ENCODE results near the gene CORO2B.

The CORO2B gene

GRCh38 chr15:68653031-68653635 lies 74.3 kb downstream of the CORO2B start:
- no peak for DNase-seq

GRCh38 chr15:68653801-68654200 lies 75.0 kb downstream of the CORO2B start:
- DNase-seq: no peak

- DNase-seq: no peak
These were observed 76.2 kb downstream of the CORO2B start for GRCh38 chr15:68654786-68655560.

- no peak for DNase-seq
These were observed 77.1 kb downstream of the CORO2B start for GRCh38 chr15:68655686-68656437.

- DNase-seq: no peak
These were observed 77.6 kb downstream of the CORO2B start for GRCh38 chr15:68656438-68656739.

- DNase-seq: no peak
These were observed 79.4 kb downstream of the CORO2B start for GRCh38 chr15:68658151-68658550.

- DNase-seq: no peak
These were observed 80.0 kb downstream of the CORO2B start for GRCh38 chr15:68658641-68659358.

- no peak for DNase-seq
These were observed 84.7 kb downstream of the CORO2B start for GRCh38 chr15:68663526-68663925.

GRCh38 chr15:68666120-68666811 lies 87.5 kb downstream of the CORO2B start:
- no peak for DNase-seq

- no peak for DNase-seq
These were observed 88.1 kb downstream of the CORO2B start for GRCh38 chr15:68666812-68667450.

GRCh38 chr15:68667800-68668625 lies 89.2 kb downstream of the CORO2B start:
- DNase-seq: no peak

GRCh38 chr15:68668926-68669600 lies 90.3 kb downstream of the CORO2B start:
- DNase-seq: no peak

- DNase-seq: no peak
These were observed 93.5 kb downstream of the CORO2B start for GRCh38 chr15:68672251-68672650.

- DNase-seq: no peak
These were observed 94.0 kb downstream of the CORO2B start for GRCh38 chr15:68672781-68673205.

GRCh38 chr15:68674975-68675374 lies 96.2 kb downstream of the CORO2B start:
- DNase-seq: no peak

- DNase-seq: no peak
These were observed 97.3 kb downstream of the CORO2B start for GRCh38 chr15:68676011-68676605.

GRCh38 chr15:68676926-68677325 lies 98.1 kb downstream of the CORO2B start:
- DNase-seq: no peak

GRCh38 chr15:68677996-68678395 lies 99.2 kb downstream of the CORO2B start:
- DNase-seq: no peak

GRCh38 chr15:68678746-68679145 lies 100.0 kb downstream of the CORO2B start:
- no peak for DNase-seq

GRCh38 chr15:68679161-68679560 lies 100.4 kb downstream of the CORO2B start:
- DNase-seq: no peak
